Prostate gland (tissue), 2 donors: ENCODE data around the gene SLC25A40. TPM values are rescaled to one million over a fixed set of nuclear protein-coding genes. Genes with fewer than 3 reads are reported as not detected.
"Not testable (repeated sequence)": the region's sequence is repeated elsewhere in the genome, so short reads cannot be mapped to it uniquely, and the experiment has no call there.

Source experiments
- DNase-seq: peaks from one replicate; pipeline ENCODE4 v3.0.0-alpha.2; 2019; ENCODE audit warnings: low spot score
- H3K27ac ChIP-seq, 2 donors: fragments of 200-600 bp; sonication (generic); 2 replicates each; pipeline ENCODE4 v1.5.1; 2017 to 2019
- H3K27me3 ChIP-seq: fragments of 200-600 bp; sonication (generic); replicated peaks from 2 replicates; pipeline ENCODE4 v1.5.1; 2019; ENCODE audit not compliant: insufficient read depth
- H3K36me3 ChIP-seq, 2 donors: fragments of 200-600 bp; sonication (generic); 1 replicate in 1 of 2; 2 replicates in 1 of 2; pipeline versions ENCODE4 v1.5.1 to v1.8.1; 2017 to 2019
- H3K4me1 ChIP-seq: fragments of 200-600 bp; sonication (generic); replicated peaks from 2 replicates; pipeline ENCODE4 v1.5.1; 2019
- H3K4me3 ChIP-seq, 2 donors: fragments of 200-600 bp; sonication (generic); 2 replicates each; pipeline ENCODE4 v1.5.1; 2017 to 2019
- H3K9me3 ChIP-seq: fragments of 200-600 bp; sonication (generic); 2 replicates; pipeline ENCODE4 v1.5.1; 2017
- CTCF ChIP-seq, 4 experiments: fragments of 200-600 bp in 2 of 4; fragments of 450-650 bp in 2 of 4; sonication (generic) in 2 of 4; IDR thresholded peaks; 1 replicate in 3 of 4; 2 replicates in 1 of 4; pipeline ENCODE4 v1.5.1; 2016 to 2019; ENCODE audit warnings: antibody characterized with exemption in 4 of 4, mild to moderate bottlenecking in 2 of 4, moderate library complexity in 2 of 4
- POLR2A ChIP-seq: fragments of 450-650 bp; IDR thresholded peaks from one replicate; pipeline ENCODE4 v1.6.1; 2016; ENCODE audit warnings: antibody characterized with exemption, mild to moderate bottlenecking
- POLR2AphosphoS5 ChIP-seq: sonication (generic); formaldehyde crosslinking; IDR thresholded peaks from one replicate; pipeline ENCODE4 v1.6.1; 2017; ENCODE audit warnings: antibody characterized with exemption
- WGBS: methylation state at CpG from one replicate; pipeline ENCODE4 v1.1.5; 2018; 5-methylcytosine and 5-hydroxymethylcytosine counted together
- intact Hi-C: fragments of 100-400 bp; cut with DNase I; formaldehyde crosslinking; loops from one replicate; pipeline ENCODE4 v1.14.2; 2022
- total RNA-seq, 2 donors: library from RNA; depleted of rRNA; stranded (reverse); fragments of >200 nt; gene quantifications; one replicate each; pipeline ENCODE4 v1.1.0, GENCODE V29; 2016

Gene SLC25A40
- total RNA-seq: 10 to 100 TPM; 19.5 to 33.9 TPM

GRCh38 chr7:87876040-87876868, at the start of gene SLC25A40, which contains the start of gene DBF4:
TSS of gene SLC25A40 (minus strand) at chr7:87876360. CDS start at chr7:87858727, 17,633 bp downstream.
TSS of gene DBF4 (plus strand) at chr7:87876493. CDS start at chr7:87876733, 240 bp downstream.
- TF ChIP-seq CTCF (IDR thresholded peaks at IDR 0.05) (peak in 2 of 4 experiments; percentile 21 to 37), POLR2A (peak; percentile 79), POLR2AphosphoS5 (peak; percentile 78)
- Histone ChIP-seq H3K27me3 (no peaks in the 10 kb centered on the region), H3K9me3 (no peaks in the 10 kb centered on the region), H3K27ac (peak within 1 kb of the TSS; percentile 96), H3K4me3 (peak within 1 kb of the TSS; percentile 76 to 77), H3K4me1 (no peaks in the 10 kb centered on the region), H3K36me3 (no peaks in the 10 kb centered on the region)
- intact Hi-C loops: loop anchor here (10.0 kb wide), 2 partner anchors 239 to 531 kb away; partner anchors contain the start of gene CROT
- under 1% methylated on average over 82 of the region's 84 CpGs for whole genome bisulfite sequencing
- DNase-seq: peak; percentile 96

GRCh38 chr7:87922759-87923395, 46.7 kb upstream of the SLC25A40 start:
- DNase-seq, H3K4me3 ChIP-seq, H3K4me1 ChIP-seq, H3K27me3 ChIP-seq, intact Hi-C loops, H3K27ac ChIP-seq, H3K9me3 ChIP-seq, H3K36me3 ChIP-seq: not testable (repeated sequence)
- 83% methylated on average over 8 of the region's 8 CpGs for WGBS

- no peak for DNase-seq
- H3K27ac ChIP-seq: no peak overlapping the region
- intact Hi-C loops: no loop called here
- no peak for TF ChIP-seq POLR2AphosphoS5
- no peak for TF ChIP-seq CTCF (IDR thresholded peaks at IDR 0.05)
- no peak for TF ChIP-seq POLR2A
- no peaks in the 10 kb centered on the region for H3K36me3 ChIP-seq
- H3K4me3 ChIP-seq: no peak overlapping the region
- no peaks in the 10 kb centered on the region for H3K27me3 ChIP-seq
- H3K9me3 ChIP-seq: no peaks in the 10 kb centered on the region
- no peaks in the 10 kb centered on the region for H3K4me1 ChIP-seq
- 91% methylated on average over 5 of the region's 5 CpGs for WGBS
Measured at GRCh38 chr7:87920578-87920977, 44.4 kb upstream of the SLC25A40 start.

GRCh38 chr7:87919875-87920274, 43.7 kb upstream of the SLC25A40 start:
- H3K9me3 ChIP-seq: no peaks in the 10 kb centered on the region
- no peak for TF ChIP-seq CTCF (IDR thresholded peaks at IDR 0.05)
- TF ChIP-seq POLR2AphosphoS5: no peak
- no peak for TF ChIP-seq POLR2A
- intact Hi-C loops: no loop called here
- H3K27me3 ChIP-seq: no peaks in the 10 kb centered on the region
- no peak overlapping the region for H3K27ac ChIP-seq
- H3K4me1 ChIP-seq: no peaks in the 10 kb centered on the region
- WGBS: 95% methylated on average over 6 of the region's 6 CpGs
- no peaks in the 10 kb centered on the region for H3K36me3 ChIP-seq
- H3K4me3 ChIP-seq: no peak overlapping the region
- DNase-seq: no peak

- Histone ChIP-seq H3K4me1 (no peaks in the 10 kb centered on the region), H3K4me3 (no peak overlapping the region), H3K9me3 (no peaks in the 10 kb centered on the region), H3K27me3 (no peaks in the 10 kb centered on the region), H3K27ac (no peak overlapping the region), H3K36me3 (no peaks in the 10 kb centered on the region)
- DNase-seq: no peak
- 55% methylated on average over 1 of the region's 1 CpG for WGBS
- TF ChIP-seq CTCF (IDR thresholded peaks at IDR 0.05) (no peak), POLR2AphosphoS5 (no peak), POLR2A (no peak)
- intact Hi-C loops: no loop called here
Measured at GRCh38 chr7:87918740-87919139, 42.6 kb upstream of the SLC25A40 start.
